Type B pancreatic cell (in vitro differentiated cells): ENCODE data around the gene LRRK2. TPM values are rescaled to one million over a fixed set of nuclear protein-coding genes. Genes with fewer than 3 reads are reported as not detected.
A peak's percentile ranks its signal among the peaks of the same experiment; 100 is the strongest.
"Not testable (repeated sequence)": the region's sequence is repeated elsewhere in the genome, so short reads cannot be mapped to it uniquely, and the experiment has no call there.

Experiments used
- DNase-seq: peaks from one replicate; pipeline ENCODE4 v3.0.0; 2021; ENCODE audit warnings: mixed read lengths; ENCODE audit not compliant: unreplicated experiment; ENCODE audit errors: extremely low spot score
- H3K27ac Mint-ChIP-seq: 2 replicates; pipeline ENCODE4 v1.8.0; 2021; ENCODE audit warnings: mild to moderate bottlenecking, mixed read lengths
- H3K27me3 Mint-ChIP-seq: 2 replicates; pipeline ENCODE4 v1.8.0; 2021; ENCODE audit warnings: mixed read lengths
- H3K36me3 Mint-ChIP-seq: 2 replicates; pipeline ENCODE4 v1.8.0; 2021; ENCODE audit warnings: mixed read lengths
- H3K4me1 Mint-ChIP-seq: one replicate; pipeline ENCODE4 v1.8.0; 2021; ENCODE audit warnings: mixed read lengths; ENCODE audit not compliant: unreplicated experiment
- H3K4me3 Mint-ChIP-seq: 2 replicates; pipeline ENCODE4 v1.8.0; 2021; ENCODE audit warnings: mild to moderate bottlenecking, mixed read lengths
- H3K9me3 Mint-ChIP-seq: 2 replicates; pipeline ENCODE4 v1.8.0; 2021; ENCODE audit warnings: mixed read lengths
- CTCF ChIP-seq: fragments of 200-600 bp; sonication (generic); conservative IDR thresholded peaks from 2 replicates; pipeline ENCODE4 v1.5.0; 2021; ENCODE audit warnings: antibody characterized with exemption, mild to moderate bottlenecking
- total RNA-seq: library from RNA; stranded (reverse); gene quantifications from 2 replicates; pipeline ENCODE4 v1.2.1, GENCODE V29; 2021; ENCODE audit warnings: low replicate concordance

LRRK2 gene
- total RNA-seq, 1 donor from 2014 or later: 0.75 TPM

- Mint-ChIP-seq H3K4me3 (no peak overlapping the region), H3K27me3 (no peaks in the 10 kb centered on the region), H3K36me3 (no peaks in the 10 kb centered on the region), H3K4me1 (no peaks in the 10 kb centered on the region), H3K27ac (no peak overlapping the region), H3K9me3 (no peaks in the 10 kb centered on the region)
- TF ChIP-seq CTCF: no peak
- no peak for DNase-seq
Measured at GRCh38 chr12:40351976-40352375, 127.2 kb downstream of the LRRK2 start.

- peak; percentile 52 for TF ChIP-seq CTCF
- H3K4me1 Mint-ChIP-seq: no peaks in the 10 kb centered on the region
- no peaks in the 10 kb centered on the region for H3K9me3 Mint-ChIP-seq
- no peak overlapping the region for H3K27ac Mint-ChIP-seq
- no peak overlapping the region for H3K4me3 Mint-ChIP-seq
- H3K36me3 Mint-ChIP-seq: no peaks in the 10 kb centered on the region
- no peak for DNase-seq
- H3K27me3 Mint-ChIP-seq: no peaks in the 10 kb centered on the region
Measured at GRCh38 chr12:40375076-40375475, 150.3 kb downstream of the LRRK2 start.

GRCh38 chr12:40376533-40377267 lies 151.9 kb downstream of the LRRK2 start:
- Mint-ChIP-seq H3K27ac (no peak overlapping the region), H3K4me3 (no peak overlapping the region), H3K27me3 (no peaks in the 10 kb centered on the region), H3K36me3 (no peaks in the 10 kb centered on the region), H3K4me1 (no peaks in the 10 kb centered on the region), H3K9me3 (no peaks in the 10 kb centered on the region)
- no peak for DNase-seq
- no peak for TF ChIP-seq CTCF

- no peak for TF ChIP-seq CTCF
- no peak for DNase-seq
- Mint-ChIP-seq H3K36me3 (no peaks in the 10 kb centered on the region), H3K9me3 (no peaks in the 10 kb centered on the region), H3K4me3 (no peak overlapping the region), H3K27ac (no peak overlapping the region), H3K4me1 (no peaks in the 10 kb centered on the region), H3K27me3 (no peaks in the 10 kb centered on the region)
Measured at GRCh38 chr12:40378691-40379090, 153.9 kb downstream of the LRRK2 start.

- H3K4me1 Mint-ChIP-seq: no peaks in the 10 kb centered on the region
- DNase-seq: no peak
- no peak overlapping the region for H3K4me3 Mint-ChIP-seq
- no peak for TF ChIP-seq CTCF
- no peak overlapping the region for H3K27ac Mint-ChIP-seq
- no peaks in the 10 kb centered on the region for H3K36me3 Mint-ChIP-seq
- no peaks in the 10 kb centered on the region for H3K9me3 Mint-ChIP-seq
- no peaks in the 10 kb centered on the region for H3K27me3 Mint-ChIP-seq
Measured at GRCh38 chr12:40382217-40382616, 157.4 kb downstream of the LRRK2 start.

GRCh38 chr12:40387279-40387678 lies 162.5 kb downstream of the LRRK2 start:
- H3K9me3 Mint-ChIP-seq, DNase-seq, H3K27me3 Mint-ChIP-seq, H3K36me3 Mint-ChIP-seq, H3K27ac Mint-ChIP-seq, H3K4me1 Mint-ChIP-seq: not testable (repeated sequence)
- H3K4me3 Mint-ChIP-seq: peak overlapping the region; percentile 3
